NCI-H345 treated with DMSO at 0.1 percent for 48 hours (cell line): ENCODE results near the gene MEST.
"Not testable (repeated sequence)": the region's sequence is repeated elsewhere in the genome, so short reads cannot be mapped to it uniquely, and the experiment has no call there.

Experiments used
- DNase-seq: peaks from one replicate; lab custom pipeline; 2025; ENCODE audit not compliant: unreplicated experiment; lab: John Stamatoyannopoulos, UW

Gene MEST, protein sequence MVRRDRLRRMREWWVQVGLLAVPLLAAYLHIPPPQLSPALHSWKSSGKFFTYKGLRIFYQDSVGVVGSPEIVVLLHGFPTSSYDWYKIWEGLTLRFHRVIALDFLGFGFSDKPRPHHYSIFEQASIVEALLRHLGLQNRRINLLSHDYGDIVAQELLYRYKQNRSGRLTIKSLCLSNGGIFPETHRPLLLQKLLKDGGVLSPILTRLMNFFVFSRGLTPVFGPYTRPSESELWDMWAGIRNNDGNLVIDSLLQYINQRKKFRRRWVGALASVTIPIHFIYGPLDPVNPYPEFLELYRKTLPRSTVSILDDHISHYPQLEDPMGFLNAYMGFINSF

DNA sequence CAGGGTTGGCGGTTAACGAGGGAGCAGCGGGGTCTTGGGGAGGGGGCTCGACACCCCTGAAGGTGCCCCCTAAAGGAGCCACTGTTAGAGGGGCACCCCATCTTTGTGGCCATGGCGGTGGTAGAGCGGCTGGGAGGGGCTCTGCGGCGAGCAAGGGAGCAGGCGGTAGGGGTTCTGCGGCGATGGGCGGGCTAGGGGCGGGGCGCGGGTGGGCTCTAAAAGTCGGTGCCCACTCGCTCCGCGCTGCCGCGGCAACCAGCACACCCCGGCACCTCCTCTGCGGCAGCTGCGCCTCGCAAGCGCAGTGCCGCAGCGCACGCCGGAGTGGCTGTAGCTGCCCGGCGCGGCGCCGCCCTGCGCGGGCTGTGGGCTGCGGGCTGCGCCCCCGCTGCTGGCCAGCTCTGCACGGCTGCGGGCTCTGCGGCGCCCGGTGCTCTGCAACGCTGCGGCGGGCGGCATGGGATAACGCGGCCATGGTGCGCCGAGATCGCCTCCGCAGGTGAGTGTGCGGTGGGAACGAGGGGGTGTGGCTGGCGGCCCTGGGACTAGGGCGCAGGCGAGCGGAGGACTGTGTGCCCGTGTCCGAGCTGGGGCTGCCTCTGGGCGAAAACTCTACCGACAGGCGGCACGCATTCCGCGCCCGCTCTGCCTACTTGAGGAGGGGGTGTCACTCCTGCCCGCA is at the start of gene MEST:
Gene MEST, plus strand, starts transcription at position 245 of the 682 bp plus-strand sequence. Its CDS starts 229 bp downstream, at position 474.
- DNase-seq = no peak

DNA sequence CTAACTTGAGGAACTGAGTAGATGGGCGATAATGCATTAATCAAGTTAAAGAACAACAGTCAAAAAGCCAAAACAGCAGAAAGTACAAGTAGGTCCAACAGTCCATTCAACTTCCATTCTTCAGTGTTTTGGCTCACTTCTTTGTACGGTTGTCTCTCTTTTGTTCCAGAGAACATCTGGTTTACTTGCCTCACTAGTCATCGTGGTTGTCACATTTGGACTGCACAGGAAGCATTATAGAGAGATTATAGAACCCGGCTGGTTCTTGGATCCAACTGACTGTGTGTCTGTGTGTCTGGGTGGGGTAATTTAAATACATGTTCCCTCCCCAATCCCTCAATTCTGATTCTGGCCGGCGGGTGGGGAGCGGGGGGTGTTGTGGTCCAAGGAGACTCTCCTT is 49.3 kb upstream of the MEST start:
- no peak for DNase-seq

DNA sequence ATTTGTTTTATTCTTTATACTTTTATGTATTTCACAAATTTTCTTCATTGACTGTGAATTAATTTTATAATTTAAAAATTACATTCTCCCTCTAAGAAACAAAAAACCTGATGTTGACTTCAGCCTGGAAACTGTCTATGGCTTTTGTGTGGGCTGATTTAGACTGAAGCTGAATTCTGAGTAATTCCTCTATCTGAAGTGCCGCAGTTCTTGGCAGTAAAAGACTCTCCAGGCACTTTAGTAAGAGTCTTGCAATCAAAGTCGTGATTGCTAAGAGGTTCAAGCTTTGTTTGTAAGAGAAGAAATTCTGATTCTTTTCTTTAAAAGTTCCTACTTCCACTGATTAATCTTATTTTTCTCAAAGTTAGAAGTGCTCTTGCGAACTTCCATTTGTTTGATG is 47.7 kb upstream of the MEST start:
- DNase-seq = no peak

DNA sequence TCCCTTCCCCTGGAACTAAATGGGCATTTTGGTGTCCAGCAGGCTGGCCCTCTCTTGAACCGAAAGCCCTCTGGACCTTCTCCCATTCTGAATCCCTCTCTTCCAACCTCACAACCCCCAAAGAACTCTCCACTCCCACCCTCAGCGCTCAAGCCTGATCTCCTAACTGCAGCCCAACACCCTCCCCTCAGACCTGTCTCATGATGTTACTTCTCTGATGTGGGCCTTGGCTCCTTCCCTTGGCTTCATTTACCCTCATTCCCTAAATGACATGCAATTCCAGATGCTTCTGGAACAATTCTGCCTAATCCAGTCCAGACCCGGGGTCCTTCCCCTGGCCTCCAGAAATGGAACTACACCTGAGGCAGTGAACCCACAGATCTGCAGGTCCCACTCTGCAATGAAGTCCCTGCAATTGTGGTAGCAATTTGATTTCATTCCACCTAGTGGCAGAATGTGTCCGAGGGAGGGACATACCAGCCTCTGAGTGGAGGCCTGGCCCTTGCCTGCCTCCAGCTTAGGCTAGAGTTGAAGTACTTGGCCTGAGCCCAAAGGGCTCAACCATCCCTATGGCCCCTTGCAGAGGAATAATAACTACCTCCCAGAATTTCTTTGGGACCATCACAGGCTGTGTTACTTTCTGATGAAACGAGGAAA is 47.0 kb upstream of the MEST start:
- DNase-seq = no peak

DNA sequence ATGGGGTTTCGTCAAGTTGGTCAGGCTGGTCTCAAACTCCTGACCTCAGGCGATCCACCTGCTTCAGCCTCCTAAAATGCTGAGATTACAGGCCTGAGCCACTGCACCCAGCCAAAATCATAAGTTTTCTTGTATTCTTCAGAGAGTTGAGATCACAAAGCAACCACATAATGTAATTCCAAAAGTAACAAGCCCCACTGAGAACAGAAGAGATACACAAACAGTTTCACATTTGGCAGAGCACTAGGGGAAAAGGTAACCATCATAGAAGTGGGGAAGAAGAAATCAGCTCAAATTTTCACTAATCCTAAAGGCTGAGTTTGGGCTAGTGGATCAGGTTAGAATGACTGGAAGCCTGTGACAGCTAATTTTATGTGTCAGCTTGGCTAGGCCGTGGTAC is 45.6 kb upstream of the MEST start:
- DNase-seq = no peak

DNA sequence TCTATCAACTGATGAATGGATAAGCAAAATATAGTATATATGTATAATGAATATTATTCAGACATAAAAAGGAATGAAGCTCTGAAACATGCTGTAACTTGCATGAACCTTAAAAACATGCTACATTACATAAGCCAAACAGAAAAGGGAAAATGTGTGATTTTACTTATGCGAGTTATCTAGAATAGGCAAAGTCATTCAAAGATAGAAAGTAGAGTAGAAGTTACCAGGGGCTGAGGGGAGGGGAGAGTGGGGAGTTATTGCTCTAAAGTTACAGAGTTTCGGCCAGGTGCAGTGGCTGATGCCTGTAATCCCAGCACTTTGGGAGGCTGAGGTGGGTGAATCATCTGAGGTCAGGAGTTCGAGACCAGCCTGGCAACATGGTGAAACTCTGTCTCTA is 40.5 kb upstream of the MEST start:
- DNase-seq = not testable (repeated sequence)

DNA sequence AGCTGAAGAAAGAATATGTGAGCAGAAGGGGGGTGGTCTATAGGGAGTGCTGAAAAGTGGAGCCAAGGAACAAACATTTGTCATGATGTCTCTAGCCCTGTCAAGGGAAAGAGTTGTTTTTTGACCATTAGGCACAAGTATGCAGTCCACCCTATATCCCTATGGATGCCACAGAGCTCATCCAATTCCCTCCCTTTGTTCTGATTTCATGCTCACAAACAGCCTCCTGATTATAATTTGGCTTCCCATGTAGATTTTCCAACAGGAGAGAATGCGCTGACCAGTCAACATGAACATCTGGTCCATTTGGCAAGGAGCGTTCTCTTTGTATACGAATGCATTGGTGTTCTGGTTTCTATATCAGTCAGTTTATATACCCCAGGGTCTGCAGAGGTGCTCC is 38.9 kb upstream of the MEST start:
- no peak for DNase-seq

DNA sequence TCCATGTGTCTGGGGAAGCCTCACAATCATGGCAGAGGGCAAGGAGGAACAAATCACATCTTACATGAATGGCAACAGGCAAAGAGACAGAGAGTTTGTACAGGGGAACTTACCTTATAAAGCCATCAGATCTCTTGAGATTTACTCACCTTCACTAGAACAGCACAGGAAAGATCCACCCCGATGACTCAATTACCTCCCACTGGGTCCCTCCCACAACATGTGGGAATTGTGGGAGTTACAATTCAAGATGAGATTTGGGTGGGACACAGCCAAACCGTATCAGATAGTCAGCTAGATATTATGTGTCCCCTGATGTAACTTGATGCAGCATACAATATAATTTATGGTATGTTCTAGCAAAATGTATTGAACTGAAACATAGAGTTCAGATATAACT is 36.9 kb upstream of the MEST start:
- DNase-seq = no peak

DNA sequence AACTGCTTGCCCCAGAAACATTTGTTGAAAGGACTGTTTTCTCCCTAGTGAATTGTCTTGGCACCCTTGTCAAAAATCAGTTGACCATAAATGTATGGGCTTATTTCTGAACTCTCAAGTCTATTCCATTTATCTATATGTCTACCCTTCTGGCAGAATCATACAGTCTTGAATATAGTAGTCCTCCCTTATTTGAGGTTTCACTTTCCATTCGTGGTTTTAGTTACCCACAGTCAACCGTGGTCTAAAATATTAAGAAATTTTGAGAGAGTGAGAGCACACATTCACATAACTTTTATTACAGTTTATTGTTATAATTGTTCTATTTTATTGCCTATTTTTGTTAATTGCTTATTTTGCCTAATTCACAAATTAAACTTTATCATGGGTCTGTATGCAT is 33.6 kb upstream of the MEST start:
- DNase-seq = no peak

DNA sequence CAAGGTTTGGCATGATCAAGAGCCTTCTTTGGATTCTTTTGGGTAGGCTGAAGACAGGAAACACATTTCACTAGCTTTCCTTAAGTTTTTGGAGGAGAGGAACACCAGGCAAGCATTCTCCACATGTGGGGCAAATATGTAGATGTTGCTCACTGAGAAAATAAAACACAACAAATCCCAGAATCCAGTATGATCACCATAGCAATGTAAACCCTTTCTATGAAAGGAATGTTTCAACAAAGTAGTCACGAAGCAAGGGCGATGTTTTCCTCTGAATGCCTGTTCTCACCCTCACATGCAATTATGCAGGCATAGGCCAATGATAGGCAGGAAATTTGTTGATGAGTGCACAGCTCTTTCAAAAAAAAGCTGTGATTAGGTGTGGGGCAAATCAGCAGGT is 30.6 kb upstream of the MEST start:
- no peak for DNase-seq

DNA sequence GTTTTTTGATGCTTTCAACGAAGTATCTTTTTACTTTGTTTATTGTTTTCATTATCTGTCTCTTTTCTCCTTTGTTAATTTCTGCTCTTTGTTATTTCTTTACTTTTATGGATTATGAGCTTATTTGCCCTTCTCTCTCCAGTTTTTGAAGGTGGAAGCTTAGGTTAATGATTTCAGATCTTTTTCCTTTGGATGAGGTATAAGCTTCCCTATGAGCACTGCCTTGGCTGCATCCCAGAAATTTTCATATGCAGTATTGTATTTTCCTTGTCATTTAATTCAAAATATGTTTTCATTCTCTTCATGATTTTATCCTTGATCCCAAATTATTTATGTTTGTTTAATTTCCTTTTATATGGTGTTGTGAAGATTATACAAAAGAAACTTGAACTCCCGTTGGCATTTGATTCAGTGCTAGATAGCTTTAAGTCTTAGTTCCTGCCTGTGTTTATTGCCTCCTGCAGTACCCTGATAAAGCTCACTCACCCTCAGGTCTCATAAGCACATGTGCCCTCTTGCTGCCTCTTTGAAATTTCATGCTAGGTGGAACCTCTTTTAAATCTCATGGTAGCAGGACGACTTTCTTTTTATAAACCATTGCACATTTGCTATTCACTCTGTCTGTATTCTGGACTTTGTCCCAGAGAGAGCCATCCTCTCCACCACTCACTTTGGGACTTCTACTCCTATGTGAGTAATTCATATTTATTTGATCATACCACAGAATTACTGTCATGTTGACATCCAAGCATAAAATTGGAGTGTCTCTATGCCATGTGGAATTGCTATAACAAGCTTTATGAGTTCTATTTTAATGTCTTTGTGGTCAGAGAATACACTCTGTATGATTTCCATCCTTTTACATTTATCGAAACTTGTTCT is 28.1 kb upstream of the MEST start:
- no peak for DNase-seq

DNA sequence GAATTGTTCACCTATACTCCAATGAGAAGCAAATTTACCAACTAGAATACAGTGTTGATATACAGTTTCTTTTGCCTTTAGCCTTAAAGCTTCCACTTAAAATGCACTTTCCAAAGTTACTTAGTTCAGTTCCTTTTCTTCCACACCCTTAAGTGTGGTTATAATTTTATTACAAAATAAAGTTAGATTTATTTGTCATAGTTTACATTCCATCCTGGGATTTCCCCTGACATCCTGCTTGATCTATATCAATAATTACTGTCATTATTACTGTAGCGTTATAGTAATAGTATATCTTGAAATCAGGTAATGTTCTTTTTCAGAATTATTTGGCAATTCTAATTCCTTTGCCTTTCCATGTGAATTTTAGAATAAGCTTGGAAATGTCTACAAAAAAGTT is 23.3 kb upstream of the MEST start:
- DNase-seq = no peak

DNA sequence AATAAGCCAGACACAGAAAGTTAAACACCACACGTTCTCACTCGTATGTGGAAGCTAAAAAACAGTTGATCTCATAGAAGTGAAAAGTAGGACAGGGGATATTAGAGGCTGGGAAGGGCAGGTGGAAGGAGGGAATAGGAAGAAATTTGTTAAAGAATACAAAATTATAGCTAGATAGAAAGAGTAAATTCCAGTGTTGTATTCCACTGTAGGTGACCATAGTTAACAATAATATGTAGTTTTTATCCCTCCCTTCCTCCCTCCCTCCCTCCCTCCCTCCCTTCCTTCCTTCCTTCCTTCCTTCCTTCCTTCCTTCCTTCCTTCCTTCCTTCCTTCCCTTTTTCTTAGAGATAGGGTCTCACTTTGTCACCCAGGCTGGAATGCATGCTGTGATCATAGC is 19.9 kb upstream of the MEST start:
- DNase-seq = no peak

DNA sequence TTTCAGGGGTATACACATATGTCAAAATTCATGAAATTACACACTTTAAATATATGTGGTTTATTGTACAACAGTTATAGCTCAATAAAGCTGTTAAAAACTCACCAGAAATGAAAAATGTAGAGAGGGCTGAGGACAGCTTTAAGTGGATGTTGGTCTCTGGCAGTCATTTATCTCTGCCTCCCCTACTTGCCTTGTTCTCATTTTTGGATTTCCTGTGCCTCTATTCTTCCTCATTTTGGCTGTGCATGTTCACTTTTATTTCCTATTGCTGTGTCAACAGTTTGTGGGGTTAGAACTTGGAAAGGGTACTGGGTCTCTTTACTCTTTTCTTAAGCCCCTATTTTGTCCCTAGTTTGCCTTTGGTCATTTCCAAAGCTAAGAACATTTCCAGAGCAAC is 18.6 kb upstream of the MEST start:
- no peak for DNase-seq

DNA sequence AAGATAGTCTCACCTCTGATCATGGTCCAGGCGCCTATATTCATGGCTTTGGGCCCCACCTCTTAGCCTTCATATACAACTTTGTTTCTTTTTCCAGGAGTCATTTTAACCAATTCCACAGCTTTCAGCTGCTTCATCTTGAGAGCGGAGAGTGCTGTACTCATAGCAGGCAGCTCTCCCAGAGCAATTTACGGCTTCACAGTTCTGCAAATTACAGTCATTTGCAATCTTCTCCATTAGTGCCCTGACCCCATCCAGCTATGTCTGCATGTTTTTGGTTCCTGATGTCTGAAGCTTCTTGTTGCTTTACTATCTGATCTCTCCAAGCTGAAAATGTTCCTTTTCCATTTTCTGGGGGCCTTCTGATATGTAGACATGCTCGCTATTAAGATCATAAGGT is 18.0 kb upstream of the MEST start:
- no peak for DNase-seq

DNA sequence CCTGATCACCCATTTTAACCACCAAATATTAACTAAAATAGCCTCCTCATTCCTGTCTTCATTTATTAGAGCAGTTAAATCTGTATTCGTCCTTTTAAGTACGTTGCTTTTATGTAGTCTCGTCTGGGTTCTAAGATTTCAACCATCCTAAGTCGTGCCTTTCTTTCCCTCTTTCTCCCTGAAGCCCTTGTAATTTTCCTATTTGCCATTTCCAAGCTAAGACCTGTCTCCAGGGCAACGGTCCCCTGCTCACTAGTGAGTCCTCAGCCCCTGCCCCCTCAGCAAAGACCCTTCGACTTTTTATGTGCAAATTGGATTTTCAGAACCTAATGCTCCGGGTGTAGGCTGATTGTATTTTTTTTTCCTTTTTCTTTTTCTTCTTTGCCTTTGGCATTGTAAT is 16.1 kb upstream of the MEST start:
- no peak for DNase-seq

DNA sequence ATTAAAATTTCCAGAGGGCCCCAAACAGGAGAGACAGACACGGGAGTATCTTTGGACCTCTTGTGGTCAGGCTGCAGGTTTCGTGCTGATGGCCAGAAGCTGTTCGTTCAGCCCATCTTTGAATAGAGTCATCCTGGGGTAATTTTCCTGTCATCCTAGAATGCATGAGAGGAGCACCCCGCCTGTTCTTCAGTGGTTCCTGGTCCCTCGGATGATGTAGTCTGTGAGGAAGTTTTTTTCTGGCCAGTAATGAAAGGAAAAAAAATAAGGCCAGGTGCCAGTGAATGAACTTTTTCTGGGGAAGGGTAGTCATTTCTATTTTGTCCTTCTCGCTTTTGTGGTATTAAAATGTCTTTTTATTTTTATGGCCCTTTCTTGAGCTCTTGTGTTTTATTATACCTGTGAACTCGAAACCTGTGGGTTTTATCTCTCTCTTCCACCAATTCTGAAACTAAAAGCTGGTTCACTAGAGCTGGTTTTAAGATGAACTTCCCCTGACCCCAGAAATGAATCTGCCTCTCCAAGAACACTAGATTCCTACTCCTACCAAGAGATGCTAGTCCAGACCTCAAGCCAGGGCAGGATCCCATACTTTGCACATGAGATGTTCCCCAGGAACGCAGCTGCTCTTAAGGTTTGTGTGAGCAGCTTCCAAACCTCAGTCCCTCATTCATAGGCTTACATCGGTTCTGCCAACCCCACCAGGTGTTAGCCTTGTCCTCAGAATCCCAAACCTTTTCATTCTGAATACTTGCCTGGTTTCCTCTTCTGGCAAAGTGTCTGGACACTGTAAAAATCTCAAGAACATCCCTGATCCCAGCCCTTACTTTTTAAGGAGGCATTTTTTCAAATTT is 15.4 kb upstream of the MEST start:
- DNase-seq = no peak

DNA sequence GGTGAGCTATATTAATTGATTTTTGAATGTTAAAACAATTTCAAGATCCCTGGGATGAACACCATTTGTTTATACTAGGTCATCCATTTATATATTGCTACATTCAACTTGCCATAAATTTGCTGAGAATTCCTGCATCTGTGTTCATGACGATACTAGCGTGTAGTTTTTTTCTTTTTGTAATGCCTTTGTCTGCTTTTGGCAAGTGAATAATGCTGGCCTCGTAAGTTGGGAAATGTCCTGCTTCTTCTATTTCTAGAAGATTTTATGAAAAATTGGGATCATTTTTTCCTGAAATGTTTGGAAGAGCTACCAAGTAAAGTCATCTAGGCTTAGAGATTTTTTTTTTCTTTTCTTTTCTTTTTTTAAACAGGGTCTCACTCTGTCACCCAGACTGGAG is 12.9 kb upstream of the MEST start:
- DNase-seq = no peak

DNA sequence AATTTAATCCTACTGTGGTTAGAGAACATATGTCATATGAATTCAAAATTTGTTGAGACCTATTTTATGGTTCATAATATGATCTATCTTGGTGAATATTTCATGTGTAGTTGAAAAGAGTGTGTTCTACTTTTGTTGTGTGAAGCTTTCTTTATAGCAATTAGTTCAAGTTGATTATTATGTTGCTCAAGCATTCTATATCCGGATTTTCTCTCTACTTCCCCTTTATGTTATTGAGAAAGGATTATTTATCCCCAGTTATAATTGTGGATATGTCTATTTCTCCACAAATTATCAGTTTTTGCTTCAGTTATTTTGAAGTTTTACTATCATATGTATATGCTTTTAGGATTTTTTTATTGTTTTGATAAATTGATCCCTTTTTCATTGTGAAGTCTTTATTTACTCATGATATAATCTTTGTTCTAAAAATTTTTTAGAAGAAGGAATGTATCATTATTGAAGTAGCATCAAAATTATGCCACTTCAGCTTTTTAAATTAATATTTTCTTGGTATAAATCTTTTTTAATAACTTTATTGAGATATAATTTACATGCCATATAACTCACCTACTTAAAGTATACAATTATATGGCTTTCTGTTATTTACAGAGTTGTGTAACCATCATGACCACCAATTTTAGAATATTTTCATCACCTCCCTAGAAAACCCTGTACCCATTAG is 12.0 kb upstream of the MEST start:
- DNase-seq = no peak

DNA sequence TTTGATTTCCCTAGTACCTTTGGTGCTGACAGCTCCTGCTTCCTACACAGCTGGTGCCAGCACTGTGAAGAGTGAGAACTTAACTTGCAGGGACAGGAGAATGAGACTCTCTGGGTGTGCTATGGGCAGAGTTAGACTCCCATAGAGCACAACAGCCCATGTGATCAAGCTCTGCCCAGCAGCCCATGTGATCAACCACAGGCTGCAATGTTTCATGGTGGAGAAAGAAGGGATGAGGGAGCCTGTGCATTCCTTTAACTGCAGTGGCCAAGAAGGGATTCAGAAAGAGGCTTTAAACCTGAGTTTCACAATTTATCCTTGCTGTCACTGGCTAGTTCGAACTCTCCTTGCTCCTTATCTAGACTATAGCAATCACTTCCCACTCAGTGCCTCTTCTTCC is 10.0 kb upstream of the MEST start:
- DNase-seq = no peak
